ENCODE data around the gene KCNK7.

Gene KCNK7

GRCh38 chr11:65592858-65593517, 2.6 kb downstream of the KCNK7 start:
- no peak for DNase-seq (ENCODE audit: low read depth, low spot score)

GRCh38 chr11:65591939-65592857, 3.4 kb downstream of the KCNK7 start:
- no peak for DNase-seq (ENCODE audit: low read depth, low spot score)
- H3K4me3 ChIP-seq (ENCODE audit: low read length) = no peak overlapping the region

More at GRCh38 chr11:65592858-65593517, 2.6 kb downstream of the KCNK7 start:
- H3K4me3 ChIP-seq (ENCODE audit: low read length) = no peak overlapping the region

GRCh38 chr11:65590240-65590738, 5.3 kb downstream of the KCNK7 start:
- no peak overlapping the region for H3K4me3 ChIP-seq (ENCODE audit: low read length)
- no peak for DNase-seq (ENCODE audit: low read depth, low spot score)

- peak; percentile 19 for DNase-seq (ENCODE audit: low read depth, low spot score)
- no peak overlapping the region for H3K4me3 ChIP-seq (ENCODE audit: low read length)
Measured at GRCh38 chr11:65589444-65590239, 6.0 kb downstream of the KCNK7 start.

GRCh38 chr11:65588199-65589054, 7.2 kb downstream of the KCNK7 start:
- H3K4me3 ChIP-seq (ENCODE audit: low read length) = no peak overlapping the region
- DNase-seq (ENCODE audit: low read depth, low spot score) = peak; percentile 40

GRCh38 chr11:65586676-65587075, 8.9 kb downstream of the KCNK7 start:
- no peak overlapping the region for H3K4me3 ChIP-seq (ENCODE audit: low read length)
- DNase-seq (ENCODE audit: low read depth, low spot score) = no peak

GRCh38 chr11:65586247-65586630, 9.4 kb downstream of the KCNK7 start:
- H3K4me3 ChIP-seq (ENCODE audit: low read length) = no peak overlapping the region

GRCh38 chr11:65585396-65586246, 10.0 kb downstream of the KCNK7 start:
- no peak for DNase-seq (ENCODE audit: low read depth, low spot score)
- H3K4me3 ChIP-seq (ENCODE audit: low read length) = no peak overlapping the region

More at GRCh38 chr11:65586247-65586630, 9.4 kb downstream of the KCNK7 start:
- no peak for DNase-seq (ENCODE audit: low read depth, low spot score)

GRCh38 chr11:65584723-65585171, 10.9 kb downstream of the KCNK7 start:
- no peak overlapping the region for H3K4me3 ChIP-seq (ENCODE audit: low read length)
- DNase-seq (ENCODE audit: low read depth, low spot score) = no peak

- no peak overlapping the region for H3K4me3 ChIP-seq (ENCODE audit: low read length)
- no peak for DNase-seq (ENCODE audit: low read depth, low spot score)
Measured at GRCh38 chr11:65584106-65584505, 11.5 kb downstream of the KCNK7 start.

GRCh38 chr11:65583589-65583988, 12.0 kb downstream of the KCNK7 start:
- no peak for DNase-seq (ENCODE audit: low read depth, low spot score)
- no peak overlapping the region for H3K4me3 ChIP-seq (ENCODE audit: low read length)

GRCh38 chr11:65581928-65582327, 13.7 kb downstream of the KCNK7 start:
- H3K4me3 ChIP-seq (ENCODE audit: low read length) = no peak overlapping the region
- no peak for DNase-seq (ENCODE audit: low read depth, low spot score)

- DNase-seq (ENCODE audit: low read depth, low spot score) = no peak
- H3K4me3 ChIP-seq (ENCODE audit: low read length) = no peak overlapping the region
Measured at GRCh38 chr11:65580756-65581155, 14.8 kb downstream of the KCNK7 start.

- no peak for DNase-seq (ENCODE audit: low read depth, low spot score)
- no peak overlapping the region for H3K4me3 ChIP-seq (ENCODE audit: low read length)
Measured at GRCh38 chr11:65580031-65580692, 15.4 kb downstream of the KCNK7 start.

GRCh38 chr11:65579291-65579690, 16.3 kb downstream of the KCNK7 start:
- DNase-seq (ENCODE audit: low read depth, low spot score) = no peak
- no peak overlapping the region for H3K4me3 ChIP-seq (ENCODE audit: low read length)

- no peak for DNase-seq (ENCODE audit: low read depth, low spot score)
- no peak overlapping the region for H3K4me3 ChIP-seq (ENCODE audit: low read length)
Measured at GRCh38 chr11:65578667-65579066, 16.9 kb downstream of the KCNK7 start.

GRCh38 chr11:65578134-65578533, 17.5 kb downstream of the KCNK7 start:
- no peak overlapping the region for H3K4me3 ChIP-seq (ENCODE audit: low read length)
- DNase-seq (ENCODE audit: low read depth, low spot score) = no peak
